MM.1S (cell line): ENCODE data around the gene HLA-DMA.

ENCODE experiments used
- DNase-seq: peaks from one replicate; pipeline ENCODE4 v3.0.0-alpha.2; 2015
- H2AFZ ChIP-seq: fragments of 300-600 bp; sonication (generic); 2 replicates; pipeline ENCODE4 v1.6.0; 2016; ENCODE audit warnings: antibody characterized with exemption, low read length
- H3F3A ChIP-seq: fragments of 300-600 bp; sonication (generic); 2 replicates; pipeline ENCODE4 v1.6.1; 2016; ENCODE audit warnings: mild to moderate bottlenecking, antibody characterized with exemption, low read length, moderate library complexity, mixed read lengths; ENCODE audit not compliant: insufficient read depth
- H3K27ac ChIP-seq: fragments of 300-600 bp; sonication (generic); 2 replicates; pipeline ENCODE4 v1.5.1; 2016; ENCODE audit warnings: mild to moderate bottlenecking, low read length
- H3K27me3 ChIP-seq: fragments of 300-600 bp; sonication (generic); replicated peaks from 2 replicates; pipeline ENCODE4 v1.6.0; 2016; ENCODE audit warnings: low read length; ENCODE audit not compliant: insufficient read depth
- H3K36me3 ChIP-seq: fragments of 300-600 bp; sonication (generic); replicated peaks from 2 replicates; pipeline ENCODE4 v1.6.1; 2016; ENCODE audit warnings: mild to moderate bottlenecking, low read length, mixed read lengths; ENCODE audit not compliant: insufficient read depth
- H3K4me1 ChIP-seq: fragments of 300-600 bp; sonication (generic); 2 replicates; pipeline ENCODE4 v1.6.1; 2016; ENCODE audit warnings: low read length, mixed read lengths
- H3K4me2 ChIP-seq: fragments of 300-600 bp; sonication (generic); 2 replicates; pipeline ENCODE4 v1.6.0; 2016; ENCODE audit warnings: low read depth, low read length
- H3K4me3 ChIP-seq: fragments of 300-600 bp; sonication (generic); 2 replicates; pipeline ENCODE4 v1.5.1; 2016; ENCODE audit warnings: low read length, mixed read lengths
- H3K79me2 ChIP-seq: fragments of 300-600 bp; sonication (generic); 2 replicates; pipeline ENCODE4 v1.6.1; 2016; ENCODE audit warnings: mixed run types, low read length, mixed read lengths
- H3K9ac ChIP-seq: fragments of 300-600 bp; sonication (generic); 2 replicates; pipeline ENCODE4 v1.6.1; 2016; ENCODE audit warnings: low read length, mixed read lengths
- H3K9me2 ChIP-seq: fragments of 300-600 bp; sonication (generic); replicated peaks from 2 replicates; pipeline ENCODE4 v1.6.1; 2016; ENCODE audit warnings: mild to moderate bottlenecking, low read length, mixed read lengths; ENCODE audit not compliant: insufficient read depth
- H3K9me3 ChIP-seq: fragments of 300-600 bp; sonication (generic); replicated peaks from 2 replicates; pipeline ENCODE4 v1.6.1; 2016; ENCODE audit warnings: mild to moderate bottlenecking, low read length, mixed read lengths; ENCODE audit not compliant: insufficient read depth
- H4K20me1 ChIP-seq: fragments of 300-600 bp; sonication (generic); 2 replicates; pipeline ENCODE4 v1.6.1; 2016; ENCODE audit warnings: mild to moderate bottlenecking, low read length, moderate library complexity, mixed read lengths; ENCODE audit not compliant: insufficient read depth
- CTCF ChIP-seq: fragments of 300-600 bp; sonication (generic); IDR thresholded peaks from 2 replicates; pipeline ENCODE4 v1.5.1; 2016; ENCODE audit warnings: antibody characterized with exemption, low read length, mixed read lengths
- EZH2 ChIP-seq: fragments of 300-600 bp; sonication (generic); optimal IDR thresholded peaks from 2 replicates; pipeline ENCODE3; 2017; ENCODE audit warnings: low read depth, mild to moderate bottlenecking, antibody characterized with exemption, low read length, mixed read lengths
- EZH2phosphoT487 ChIP-seq: fragments of 300-600 bp; sonication (generic); IDR thresholded peaks from 2 replicates; pipeline ENCODE4 v1.6.1; 2018; ENCODE audit warnings: antibody characterized with exemption, low read length

The HLA-DMA gene

GRCh38 chr6:32963866-32964265 is 11.0 kb upstream of the HLA-DMA start:
- no peak for TF ChIP-seq EZH2phosphoT487
- TF ChIP-seq EZH2, result no peak
- TF ChIP-seq CTCF, result no peak
- Histone ChIP-seq H3K9ac (no peak overlapping the region), H3K27me3 (no peaks in the 10 kb centered on the region), H3K79me2 (peaks cover 13% of the 10 kb centered on the region), H3F3A (peaks cover 13% of the 10 kb centered on the region), H3K4me2 (no peak overlapping the region), H3K9me2 (no peaks in the 10 kb centered on the region), H3K9me3 (no peaks in the 10 kb centered on the region), H4K20me1 (no peaks in the 10 kb centered on the region), H2AFZ (no peak overlapping the region), H3K4me1 (peaks cover 11% of the 10 kb centered on the region), H3K36me3 (no peaks in the 10 kb centered on the region), H3K27ac (no peak overlapping the region), H3K4me3 (no peak overlapping the region)
- DNase-seq, result no peak

GRCh38 chr6:32962213-32962826 is 9.4 kb upstream of the HLA-DMA start:
- Histone ChIP-seq H4K20me1 (no peaks in the 10 kb centered on the region), H3K4me1 (peaks cover 10% of the 10 kb centered on the region), H3K9ac (no peak overlapping the region), H3K9me2 (no peaks in the 10 kb centered on the region), H3K79me2 (peaks cover 6% of the 10 kb centered on the region; the same call in 1 of the 2 replicates), H3F3A (peaks cover 5% of the 10 kb centered on the region), H3K27me3 (no peaks in the 10 kb centered on the region), H3K4me3 (no peak overlapping the region), H2AFZ (no peak overlapping the region), H3K36me3 (no peaks in the 10 kb centered on the region), H3K9me3 (no peaks in the 10 kb centered on the region), H3K27ac (no peak overlapping the region), H3K4me2 (no peak overlapping the region)
- TF ChIP-seq CTCF, result no peak
- no peak for TF ChIP-seq EZH2
- TF ChIP-seq EZH2phosphoT487, result no peak
- no peak for DNase-seq

GRCh38 chr6:32960563-32960962 is 7.7 kb upstream of the HLA-DMA start:
- no peak overlapping the region for H3K4me3 ChIP-seq
- H3K9ac ChIP-seq, result no peak overlapping the region
- H2AFZ ChIP-seq, result no peak overlapping the region
- H3K9me2 ChIP-seq, result no peaks in the 10 kb centered on the region
- no peak for DNase-seq
- no peaks in the 10 kb centered on the region for H3K79me2 ChIP-seq
- H3K4me2 ChIP-seq, result no peak overlapping the region
- H3K27me3 ChIP-seq, result no peaks in the 10 kb centered on the region
- H3K9me3 ChIP-seq, result no peaks in the 10 kb centered on the region
- no peak for TF ChIP-seq EZH2phosphoT487
- no peak for TF ChIP-seq CTCF
- TF ChIP-seq EZH2, result no peak
- no peaks in the 10 kb centered on the region for H3K36me3 ChIP-seq
- H4K20me1 ChIP-seq, result no peaks in the 10 kb centered on the region
- H3K27ac ChIP-seq, result no peak overlapping the region
- H3F3A ChIP-seq, result no peaks in the 10 kb centered on the region
- no peaks in the 10 kb centered on the region; the same call in 1 of the 2 replicates for H3K4me1 ChIP-seq
